Measurements from ENCODE around the gene NHERF1.

The NHERF1 gene

DNA sequence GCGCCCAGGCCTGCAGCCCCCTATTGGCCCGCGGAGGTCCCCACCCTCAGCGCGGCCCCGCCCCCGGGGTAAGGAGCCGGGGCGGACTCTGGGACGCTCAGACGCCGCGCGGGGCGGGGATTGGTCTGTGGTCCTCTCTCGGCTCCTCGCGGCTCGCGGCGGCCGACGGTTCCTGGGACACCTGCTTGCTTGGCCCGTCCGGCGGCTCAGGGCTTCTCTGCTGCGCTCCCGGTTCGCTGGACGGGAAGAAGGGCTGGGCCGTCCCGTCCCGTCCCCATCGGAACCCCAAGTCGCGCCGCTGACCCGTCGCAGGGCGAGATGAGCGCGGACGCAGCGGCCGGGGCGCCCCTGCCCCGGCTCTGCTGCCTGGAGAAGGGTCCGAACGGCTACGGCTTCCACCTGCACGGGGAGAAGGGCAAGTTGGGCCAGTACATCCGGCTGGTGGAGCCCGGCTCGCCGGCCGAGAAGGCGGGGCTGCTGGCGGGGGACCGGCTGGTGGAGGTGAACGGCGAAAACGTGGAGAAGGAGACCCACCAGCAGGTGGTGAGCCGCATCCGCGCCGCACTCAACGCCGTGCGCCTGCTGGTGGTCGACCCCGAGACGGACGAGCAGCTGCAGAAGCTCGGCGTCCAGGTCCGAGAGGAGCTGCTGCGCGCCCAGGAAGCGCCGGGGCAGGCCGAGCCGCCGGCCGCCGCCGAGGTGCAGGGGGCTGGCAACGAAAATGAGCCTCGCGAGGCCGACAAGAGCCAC is at the start of gene NHERF1:
Gene NHERF1 (plus strand): TSS at position 100 of the 750 bp plus-strand sequence. CDS start 219 bp downstream, at position 319.
- TF ChIP-seq, protein P1, sequence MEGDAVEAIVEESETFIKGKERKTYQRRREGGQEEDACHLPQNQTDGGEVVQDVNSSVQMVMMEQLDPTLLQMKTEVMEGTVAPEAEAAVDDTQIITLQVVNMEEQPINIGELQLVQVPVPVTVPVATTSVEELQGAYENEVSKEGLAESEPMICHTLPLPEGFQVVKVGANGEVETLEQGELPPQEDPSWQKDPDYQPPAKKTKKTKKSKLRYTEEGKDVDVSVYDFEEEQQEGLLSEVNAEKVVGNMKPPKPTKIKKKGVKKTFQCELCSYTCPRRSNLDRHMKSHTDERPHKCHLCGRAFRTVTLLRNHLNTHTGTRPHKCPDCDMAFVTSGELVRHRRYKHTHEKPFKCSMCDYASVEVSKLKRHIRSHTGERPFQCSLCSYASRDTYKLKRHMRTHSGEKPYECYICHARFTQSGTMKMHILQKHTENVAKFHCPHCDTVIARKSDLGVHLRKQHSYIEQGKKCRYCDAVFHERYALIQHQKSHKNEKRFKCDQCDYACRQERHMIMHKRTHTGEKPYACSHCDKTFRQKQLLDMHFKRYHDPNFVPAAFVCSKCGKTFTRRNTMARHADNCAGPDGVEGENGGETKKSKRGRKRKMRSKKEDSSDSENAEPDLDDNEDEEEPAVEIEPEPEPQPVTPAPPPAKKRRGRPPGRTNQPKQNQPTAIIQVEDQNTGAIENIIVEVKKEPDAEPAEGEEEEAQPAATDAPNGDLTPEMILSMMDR (conservative IDR thresholded peaks at IDR 0.05; ENCODE audit: low read depth, low read length), result peak; percentile 12
- DNase-seq (ENCODE audit: low read depth), result peak; percentile 92
- H3K4me3 ChIP-seq (ENCODE audit: low read depth, low read length), result peak within 1 kb of the TSS; percentile 75

DNA sequence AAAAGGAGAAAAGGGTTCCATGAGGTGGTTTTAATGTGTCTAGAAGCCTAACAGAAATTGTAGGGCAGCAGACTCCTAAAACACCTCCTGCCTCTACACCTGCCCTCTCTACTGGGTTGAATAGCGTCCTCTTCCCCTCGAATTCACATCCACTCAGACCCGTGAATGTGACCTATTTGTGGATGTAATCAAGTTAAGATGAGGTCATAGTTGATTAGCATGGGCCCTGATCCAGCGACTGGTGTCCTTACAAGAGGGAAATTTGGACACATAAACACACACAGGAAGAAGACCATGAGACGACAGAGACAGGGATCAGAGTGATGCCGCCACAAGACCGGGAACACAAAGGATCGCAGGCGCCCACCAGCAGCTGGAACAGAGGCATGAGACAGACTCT is 49.2 kb upstream of the NHERF1 start:
- H3K4me3 ChIP-seq (ENCODE audit: low read depth, low read length), result no peak overlapping the region
- TF ChIP-seq, protein P1 (conservative IDR thresholded peaks at IDR 0.05; ENCODE audit: low read depth, low read length), result no peak
- DNase-seq (ENCODE audit: low read depth), result no peak

GRCh38 chr17:74702116-74702871 is 46.1 kb upstream of the NHERF1 start:
- TF ChIP-seq, protein P1 (conservative IDR thresholded peaks at IDR 0.05; ENCODE audit: low read depth, low read length), result no peak
- no peak overlapping the region for H3K4me3 ChIP-seq (ENCODE audit: low read depth, low read length)
- no peak for DNase-seq (ENCODE audit: low read depth)

- H3K4me3 ChIP-seq (ENCODE audit: low read depth, low read length), result no peak overlapping the region
- DNase-seq (ENCODE audit: low read depth), result no peak
- TF ChIP-seq, protein P1 (conservative IDR thresholded peaks at IDR 0.05; ENCODE audit: low read depth, low read length), result no peak
These were observed 45.1 kb upstream of the NHERF1 start for GRCh38 chr17:74703311-74703710.

GRCh38 chr17:74704544-74704943 is 43.9 kb upstream of the NHERF1 start:
- DNase-seq (ENCODE audit: low read depth), result no peak
- no peak overlapping the region for H3K4me3 ChIP-seq (ENCODE audit: low read depth, low read length)
- TF ChIP-seq, protein P1 (conservative IDR thresholded peaks at IDR 0.05; ENCODE audit: low read depth, low read length), result no peak

DNA sequence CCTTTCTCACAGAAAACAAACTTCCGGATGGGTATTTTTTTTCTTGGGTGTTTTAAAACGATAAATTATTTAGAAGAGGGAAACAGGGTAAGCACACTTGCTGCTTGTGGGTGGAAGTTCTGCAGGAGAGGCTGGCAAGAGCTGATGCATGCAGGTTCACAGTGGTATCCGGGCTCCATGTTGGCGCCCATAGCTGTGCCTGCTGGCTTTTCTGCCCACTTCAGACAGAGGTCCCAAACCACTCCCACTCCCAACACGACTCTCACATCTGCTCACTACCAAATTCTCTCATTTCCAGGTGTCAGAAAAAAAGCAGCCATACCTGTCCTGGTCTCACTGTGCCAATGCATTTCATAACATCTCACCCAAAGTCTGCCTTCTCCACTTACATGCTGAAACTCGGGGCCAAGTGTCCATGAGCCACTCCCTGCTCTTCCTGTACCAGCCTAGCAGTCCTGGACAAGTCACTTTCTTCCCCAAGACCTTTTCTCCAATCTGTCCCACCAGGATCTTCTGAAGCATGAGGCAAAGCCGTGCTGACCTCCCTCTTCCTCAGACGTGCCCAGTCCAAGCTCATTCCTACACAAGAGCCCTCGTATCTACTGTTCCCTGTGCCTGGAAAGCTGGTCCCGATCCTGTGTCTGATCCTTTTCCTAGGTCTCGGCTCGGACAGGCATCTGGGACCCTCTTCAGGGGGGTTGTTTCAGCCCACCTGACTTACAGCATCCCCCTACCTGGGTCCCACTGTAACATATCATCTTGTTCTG is 37.2 kb upstream of the NHERF1 start:
- no peak for DNase-seq (ENCODE audit: low read depth)
- H3K4me3 ChIP-seq (ENCODE audit: low read depth, low read length), result no peak overlapping the region
- TF ChIP-seq, protein P1 (conservative IDR thresholded peaks at IDR 0.05; ENCODE audit: low read depth, low read length), result no peak

Data from choroid plexus epithelial cell (primary cell).